Colonic mucosa (tissue), 4 donors: ENCODE measurements around the gene CHAC2. TPM values are rescaled to one million over a fixed set of nuclear protein-coding genes. Genes with fewer than 3 reads are reported as not detected.

ENCODE experiments used
- DNase-seq: peaks from one replicate; pipeline ENCODE4 v3.0.0-alpha.2; 2020
- H3K27ac ChIP-seq: fragments of 200-600 bp; one replicate; pipeline ENCODE4 v1.8.0; 2021
- H3K27me3 ChIP-seq: fragments of 200-600 bp; one replicate; pipeline ENCODE4 v1.8.0; 2021
- H3K36me3 ChIP-seq: fragments of 200-600 bp; one replicate; pipeline ENCODE4 v1.8.0; 2021
- H3K4me1 ChIP-seq: fragments of 200-600 bp; one replicate; pipeline ENCODE4 v1.8.0; 2021; ENCODE audit warnings: mild to moderate bottlenecking
- H3K4me3 ChIP-seq: fragments of 200-600 bp; one replicate; pipeline ENCODE4 v1.8.0; 2021
- H3K9ac ChIP-seq, 2 donors: one replicate each; pipeline ENCODE4 v1.7.0; 2013; ENCODE audit warnings: control low read depth in 2 of 2, low read depth in 2 of 2, low read length in 2 of 2
- H3K9me3 ChIP-seq: fragments of 200-600 bp; one replicate; pipeline ENCODE4 v1.8.0; 2021
- intact Hi-C: fragments of 100-400 bp; cut with DNase I; formaldehyde crosslinking; loops from one replicate; pipeline ENCODE4 v1.14.1; 2022
- total RNA-seq, 2 donors: library from RNA; stranded (reverse); fragmentation: NEBNext Ultra II Directional in 1 of 2; extraction: Animal tissue kit (Norgen Biotek cat#: 25700) in 1 of 2; gene quantifications; one replicate each; pipeline ENCODE4 v1.2.1, GENCODE V29; 2021
- TF ChIP-seq, protein P1 (sequence below): fragments of 200-600 bp; IDR thresholded peaks from one replicate; pipeline ENCODE4 v1.8.0; 2022; ENCODE audit warnings: antibody characterized with exemption, mild to moderate bottlenecking
- donor health status: healthy.
- donor health status: DM: no; HTN: no; CAD: no.
- donor health status: DM: no; HTN: no; CAD: no.

CHAC2 gene
- total RNA-seq, 2 donors from 2014 or later, result 3.2 to 9.6 TPM

DNA sequence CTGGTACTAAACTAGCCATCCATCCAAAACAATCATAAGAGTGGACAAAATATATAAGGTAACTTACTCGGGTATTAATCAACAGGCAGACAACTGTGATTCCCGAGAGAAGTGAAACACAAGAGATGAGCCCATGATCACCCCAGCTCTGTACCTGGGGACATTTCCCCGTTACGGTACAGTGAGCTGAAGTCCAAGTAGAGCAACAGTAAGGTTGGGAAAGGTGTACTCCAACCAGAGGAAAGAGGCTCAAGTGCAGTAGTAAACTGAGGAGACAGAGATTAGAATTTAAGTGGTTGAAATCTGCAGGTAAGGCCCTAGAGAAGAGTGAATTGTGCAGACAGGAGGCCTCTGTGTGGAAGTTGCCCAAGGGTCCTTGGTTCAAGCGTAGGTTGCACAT lies 30.5 kb upstream of the CHAC2 start:
- no peak overlapping the region for H3K27ac ChIP-seq
- H3K27me3 ChIP-seq, result no peaks in the 10 kb centered on the region
- intact Hi-C loops, result no loop called here
- H3K9ac ChIP-seq, result no peak overlapping the region
- H3K4me3 ChIP-seq, result no peak overlapping the region
- H3K9me3 ChIP-seq, result no peaks in the 10 kb centered on the region
- no peaks in the 10 kb centered on the region for H3K36me3 ChIP-seq
- H3K4me1 ChIP-seq, result no peaks in the 10 kb centered on the region
- DNase-seq, result no peak
- TF ChIP-seq, protein P1, sequence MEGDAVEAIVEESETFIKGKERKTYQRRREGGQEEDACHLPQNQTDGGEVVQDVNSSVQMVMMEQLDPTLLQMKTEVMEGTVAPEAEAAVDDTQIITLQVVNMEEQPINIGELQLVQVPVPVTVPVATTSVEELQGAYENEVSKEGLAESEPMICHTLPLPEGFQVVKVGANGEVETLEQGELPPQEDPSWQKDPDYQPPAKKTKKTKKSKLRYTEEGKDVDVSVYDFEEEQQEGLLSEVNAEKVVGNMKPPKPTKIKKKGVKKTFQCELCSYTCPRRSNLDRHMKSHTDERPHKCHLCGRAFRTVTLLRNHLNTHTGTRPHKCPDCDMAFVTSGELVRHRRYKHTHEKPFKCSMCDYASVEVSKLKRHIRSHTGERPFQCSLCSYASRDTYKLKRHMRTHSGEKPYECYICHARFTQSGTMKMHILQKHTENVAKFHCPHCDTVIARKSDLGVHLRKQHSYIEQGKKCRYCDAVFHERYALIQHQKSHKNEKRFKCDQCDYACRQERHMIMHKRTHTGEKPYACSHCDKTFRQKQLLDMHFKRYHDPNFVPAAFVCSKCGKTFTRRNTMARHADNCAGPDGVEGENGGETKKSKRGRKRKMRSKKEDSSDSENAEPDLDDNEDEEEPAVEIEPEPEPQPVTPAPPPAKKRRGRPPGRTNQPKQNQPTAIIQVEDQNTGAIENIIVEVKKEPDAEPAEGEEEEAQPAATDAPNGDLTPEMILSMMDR, result no peak

DNA sequence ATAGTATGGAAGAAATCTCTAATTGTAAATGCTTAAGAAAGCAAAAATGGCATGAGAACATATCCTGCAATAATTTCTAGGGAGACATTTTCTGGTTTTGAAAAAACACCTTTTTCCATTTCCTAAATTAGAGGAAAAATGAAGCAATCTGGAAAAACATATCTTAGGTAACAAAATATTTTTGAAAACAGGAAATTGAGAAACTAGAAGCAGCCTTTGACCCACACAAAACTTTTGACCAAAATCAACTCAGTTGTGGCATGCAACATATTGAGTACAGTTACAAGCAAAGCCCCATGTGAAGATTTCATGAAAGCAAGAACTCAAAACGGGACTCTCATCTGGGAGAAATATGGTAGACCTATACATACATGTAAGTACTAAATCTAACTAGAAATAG lies 28.6 kb upstream of the CHAC2 start:
- intact Hi-C loops, result no loop called here

DNA sequence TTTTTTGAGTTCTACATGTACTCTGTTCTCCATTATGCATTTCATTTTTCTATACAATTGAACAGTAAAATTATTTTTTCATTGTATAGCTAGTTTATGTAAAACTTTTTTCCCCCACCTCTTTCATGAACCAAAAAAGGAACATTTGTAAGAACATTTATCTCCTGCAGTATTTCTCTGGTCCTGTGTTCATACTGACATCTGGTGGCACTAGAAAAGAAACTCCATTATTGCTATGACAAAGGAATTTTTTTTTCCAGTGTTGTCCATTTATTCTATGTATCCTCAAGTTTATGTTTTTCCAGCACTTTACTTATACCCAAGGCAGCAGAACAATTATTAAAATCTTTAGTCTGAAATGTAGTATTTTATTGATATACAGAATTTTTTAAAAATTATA lies 27.4 kb upstream of the CHAC2 start:
- Histone ChIP-seq H3K9ac (no peak overlapping the region), H3K9me3 (no peaks in the 10 kb centered on the region), H3K4me3 (no peak overlapping the region), H3K27me3 (no peaks in the 10 kb centered on the region), H3K27ac (no peak overlapping the region), H3K36me3 (no peaks in the 10 kb centered on the region), H3K4me1 (no peaks in the 10 kb centered on the region)
- DNase-seq, result no peak
- TF ChIP-seq, protein P1, result no peak
- intact Hi-C loops, result no loop called here

More for the DNA sequence above, 28.6 kb upstream of the CHAC2 start:
- no peaks in the 10 kb centered on the region for H3K4me1 ChIP-seq
- H3K27me3 ChIP-seq, result no peaks in the 10 kb centered on the region
- no peak for DNase-seq
- TF ChIP-seq, protein P1, result no peak
- H3K9ac ChIP-seq, result no peak overlapping the region
- no peak overlapping the region for H3K4me3 ChIP-seq
- H3K9me3 ChIP-seq, result no peaks in the 10 kb centered on the region
- no peak overlapping the region for H3K27ac ChIP-seq
- no peaks in the 10 kb centered on the region for H3K36me3 ChIP-seq

DNA sequence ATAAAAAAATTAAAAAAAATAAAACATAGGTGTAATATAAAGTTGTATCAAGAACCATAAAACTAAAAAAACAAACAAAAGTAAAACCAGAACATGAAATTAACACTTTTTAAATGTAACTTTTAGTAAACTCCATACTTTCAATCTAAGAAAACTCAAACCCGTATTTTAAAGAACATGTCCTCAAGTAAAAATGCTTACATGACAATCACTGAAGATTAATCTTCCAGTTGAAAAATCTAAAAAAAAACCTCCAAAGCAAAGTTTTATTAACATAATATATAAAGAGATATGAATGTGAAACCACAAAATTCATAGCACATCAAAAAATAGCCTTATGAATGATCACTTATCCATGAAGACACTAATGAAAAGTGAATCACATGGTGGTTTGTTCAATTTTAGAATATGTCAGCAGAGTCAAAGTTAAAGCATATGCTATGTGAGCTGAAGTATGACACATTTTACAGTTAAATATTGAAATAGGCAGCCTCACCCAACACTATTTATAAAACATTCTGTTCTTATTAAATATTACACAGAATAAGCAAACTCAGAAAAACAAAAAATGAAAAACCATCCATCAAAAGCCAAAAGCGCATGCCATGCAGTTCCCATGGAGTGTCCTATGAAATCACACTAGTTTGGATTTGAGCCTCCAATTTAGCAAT lies 23.1 kb upstream of the CHAC2 start:
- intact Hi-C loops, result no loop called here
- H3K9ac ChIP-seq, result no peak overlapping the region
- TF ChIP-seq, protein P1, result no peak
- no peaks in the 10 kb centered on the region for H3K36me3 ChIP-seq
- no peak overlapping the region for H3K27ac ChIP-seq
- no peak for DNase-seq
- no peak overlapping the region for H3K4me3 ChIP-seq
- H3K27me3 ChIP-seq, result no peaks in the 10 kb centered on the region
- H3K9me3 ChIP-seq, result no peaks in the 10 kb centered on the region
- H3K4me1 ChIP-seq, result no peaks in the 10 kb centered on the region

DNA sequence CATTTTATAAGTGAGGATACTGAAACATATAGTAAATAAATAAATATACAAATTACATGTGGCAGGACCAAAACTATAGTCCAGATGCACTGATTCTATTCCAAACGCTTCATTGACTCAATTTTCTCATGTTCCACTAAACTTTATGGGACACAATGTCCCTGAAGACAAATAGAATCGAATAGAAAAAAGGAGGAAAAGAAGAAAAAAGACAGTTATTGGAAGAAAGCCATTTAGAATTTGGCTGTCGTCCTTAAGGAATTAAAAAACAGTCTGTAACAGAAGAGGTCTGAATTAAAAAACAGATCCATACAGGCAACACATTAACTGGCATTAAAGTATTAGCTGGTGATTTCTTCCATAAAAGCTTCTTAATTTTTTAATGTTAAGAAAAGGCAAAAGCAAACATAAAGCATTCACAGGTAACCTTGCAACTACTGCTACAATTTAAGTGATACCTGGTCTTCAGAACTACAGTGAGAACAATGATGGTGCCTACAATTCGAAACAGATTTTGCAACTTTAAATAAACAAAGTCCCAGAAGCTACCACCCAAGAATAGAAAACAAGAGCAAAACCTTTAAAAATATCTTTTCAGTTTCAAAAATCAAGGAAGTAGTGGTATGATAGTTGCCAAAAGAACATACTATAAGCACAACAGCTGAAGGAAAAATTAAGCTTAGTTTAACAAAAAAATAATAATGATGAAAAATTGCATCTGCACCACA lies 17.4 kb upstream of the CHAC2 start:
- no peaks in the 10 kb centered on the region for H3K9me3 ChIP-seq
- H3K4me1 ChIP-seq, result no peaks in the 10 kb centered on the region
- no peaks in the 10 kb centered on the region for H3K36me3 ChIP-seq
- no peaks in the 10 kb centered on the region for H3K27me3 ChIP-seq
- no peak for DNase-seq
- no peak overlapping the region for H3K4me3 ChIP-seq
- intact Hi-C loops, result no loop called here
- TF ChIP-seq, protein P1, result no peak
- no peak overlapping the region for H3K27ac ChIP-seq
- no peak overlapping the region for H3K9ac ChIP-seq
